Activated CD4-positive, alpha-beta T cell treated with anti-CD3 and anti-CD28 coated beads for 36 hours (primary cell): ENCODE data around the gene HMOX2. TPM values are rescaled to one million over a fixed set of nuclear protein-coding genes. Genes with fewer than 3 reads are reported as not detected.

Experiments used
- ATAC-seq: fragments of 200-7000 bp; cut with Tn5 transposase; one replicate; pipeline ENCODE4 v1.10.0; 2021; ENCODE audit warnings: mild to moderate bottlenecking, moderate library complexity
- CTCF ChIA-PET: fragments of 350-600 bp; sonication (Branson Sonifier 250); formaldehyde crosslinking; loops from one replicate; lab custom pipeline; 2021; ENCODE audit warnings: antibody characterized with exemption; lab: Charles Lee
- POLR2A ChIA-PET: fragments of 350-600 bp; sonication (Branson Sonifier 250); formaldehyde crosslinking; loops from one replicate; lab custom pipeline; 2021; ENCODE audit warnings: antibody characterized with exemption, inconsistent platforms; lab: Charles Lee
- DNase-seq: peaks from one replicate; pipeline ENCODE4 v3.0.0-alpha.2; 2020
- H3K27ac Mint-ChIP-seq: one replicate; pipeline ENCODE4 v1.8.0; 2021; ENCODE audit warnings: mixed read lengths
- H3K27me3 Mint-ChIP-seq: one replicate; pipeline ENCODE4 v1.8.0; 2021; ENCODE audit warnings: mixed read lengths
- H3K36me3 Mint-ChIP-seq: one replicate; pipeline ENCODE4 v1.8.0; 2021; ENCODE audit warnings: low read depth, mixed read lengths
- H3K4me1 Mint-ChIP-seq: one replicate; pipeline ENCODE4 v1.8.0; 2021; ENCODE audit warnings: mixed read lengths
- H3K4me3 Mint-ChIP-seq: one replicate; pipeline ENCODE4 v1.8.0; 2021; ENCODE audit warnings: mild to moderate bottlenecking, moderate library complexity, mixed read lengths
- H3K9me3 Mint-ChIP-seq: one replicate; pipeline ENCODE4 v1.8.0; 2021; ENCODE audit warnings: low read depth, mixed read lengths
- intact Hi-C, 2 experiments: fragments of 100-400 bp; cut with DNase I in 1 of 2; cut with micrococcal nuclease in 1 of 2; formaldehyde crosslinking; loops; one replicate each; pipeline versions ENCODE4 v1.14.2 to v1.15.1; 2022 to 2024; cut with DNase I, micrococcal nuclease
- total RNA-seq, 2 experiments: library from RNA; stranded (reverse); gene quantifications; one replicate each; pipeline ENCODE4 v1.2.3, GENCODE V29; 2021

The HMOX2 gene
- total RNA-seq, 2 experiments from 2014 or later = 67.7 to 80.2 TPM

- POLR2A ChIA-PET = interaction anchor here (0.6 to 1.2 kb wide), 2 partner anchors 18 to 28 kb away, joined by 3 read pairs; no protein-coding TSS in a partner anchor
- Mint-ChIP-seq H3K4me1 (peaks cover 84% of the 10 kb centered on the region), H3K27me3 (no peaks in the 10 kb centered on the region), H3K9me3 (no peaks in the 10 kb centered on the region), H3K27ac (peak overlapping the region; percentile 65), H3K36me3 (peaks cover 18% of the 10 kb centered on the region), H3K4me3 (no peak overlapping the region)
- CTCF ChIA-PET = interaction anchor here (0.7 to 4.6 kb wide), 10 partner anchors 9 to 169 kb away, joined by 3 to 33 read pairs (median 6); no protein-coding TSS in a partner anchor
- DNase-seq (no peak), ATAC-seq (no peak)
- intact Hi-C loops = loop anchor here in 1 of 2 experiments (5.0 kb wide), 1 partner anchor 36 kb away; the partner anchor contains the start of gene CDIP1
Observed at GRCh38 chr16:4501071-4501478, 24.9 kb downstream of the HMOX2 start.

- Mint-ChIP-seq H3K27ac (peak overlapping the region; percentile 81), H3K27me3 (no peaks in the 10 kb centered on the region), H3K4me1 (peaks cover 56% of the 10 kb centered on the region), H3K4me3 (peak overlapping the region; percentile 62), H3K36me3 (peaks cover 39% of the 10 kb centered on the region), H3K9me3 (no peaks in the 10 kb centered on the region)
- ATAC-seq (peak; percentile 90), DNase-seq (peak; percentile 84)
- CTCF ChIA-PET = interaction anchor here (0.6 to 6.0 kb wide), 27 partner anchors 9 to 195 kb away, joined by 3 to 77 read pairs (median 5); partner anchors contain the start of genes C16orf96, CDIP1, HMOX2 and MGRN1
- intact Hi-C loops = loop anchor here (1.0 to 5.0 kb wide), 4 partner anchors 43 to 452 kb away; partner anchors contain the start of genes MGRN1 (in 1 of the 2) and SEC14L5 (in 1 of the 2)
- POLR2A ChIA-PET = interaction anchor here (0.5 to 1.3 kb wide), 7 partner anchors 18 to 426 kb away, joined by 3 to 5 read pairs (median 3); partner anchors contain the start of genes HMOX2 and NMRAL1
Observed at GRCh38 chr16:4505356-4506147, 29.4 kb downstream of the HMOX2 start.

- Mint-ChIP-seq H3K4me3 (no peak overlapping the region), H3K27ac (peak overlapping the region; percentile 81), H3K4me1 (peaks cover 48% of the 10 kb centered on the region), H3K9me3 (no peaks in the 10 kb centered on the region), H3K36me3 (peaks cover 45% of the 10 kb centered on the region), H3K27me3 (no peaks in the 10 kb centered on the region)
- CTCF ChIA-PET = interaction anchor here (0.7 to 6.0 kb wide), 26 partner anchors 9 to 181 kb away, joined by 3 to 77 read pairs (median 6); partner anchors contain the start of genes C16orf96, CDIP1, HMOX2 and MGRN1
- intact Hi-C loops = loop anchor here (1.0 to 5.0 kb wide), 4 partner anchors 42 to 451 kb away; partner anchors contain the start of genes MGRN1 (in 1 of the 2) and SEC14L5 (in 1 of the 2)
- DNase-seq (peak; percentile 75), ATAC-seq (peak; percentile 72)
- POLR2A ChIA-PET = no interaction called here
Observed at GRCh38 chr16:4506450-4506849, 30.3 kb downstream of the HMOX2 start.

GRCh38 chr16:4507588-4508345, 31.6 kb downstream of the HMOX2 start:
- no peaks in the 10 kb centered on the region for H3K27me3 Mint-ChIP-seq
- no peaks in the 10 kb centered on the region for H3K9me3 Mint-ChIP-seq
- DNase-seq = no peak
- ATAC-seq = no peak
- no peak overlapping the region for H3K27ac Mint-ChIP-seq
- no peak overlapping the region for H3K4me3 Mint-ChIP-seq
- peaks cover 52% of the 10 kb centered on the region for H3K36me3 Mint-ChIP-seq
- CTCF ChIA-PET = interaction anchor here (0.6 to 6.0 kb wide), 19 partner anchors 9 to 117 kb away, joined by 3 to 77 read pairs (median 6); partner anchors contain the start of genes CDIP1, HMOX2 and MGRN1
- H3K4me1 Mint-ChIP-seq = peaks cover 41% of the 10 kb centered on the region
- POLR2A ChIA-PET = interaction anchor here (0.6 to 1.3 kb wide), 4 partner anchors 8 to 138 kb away, joined by 3 to 7 read pairs (median 4); no protein-coding TSS in a partner anchor
- intact Hi-C loops = loop anchor here in 1 of 2 experiments (5.0 kb wide), 1 partner anchor 450 kb away; the partner anchor contains the start of gene SEC14L5

- H3K27ac Mint-ChIP-seq = no peak overlapping the region
- DNase-seq (no peak), ATAC-seq (no peak)
- H3K9me3 Mint-ChIP-seq = no peaks in the 10 kb centered on the region
- no peaks in the 10 kb centered on the region for H3K27me3 Mint-ChIP-seq
- H3K4me3 Mint-ChIP-seq = no peak overlapping the region
- ChIA-PET CTCF (interaction anchor here (0.6 to 6.0 kb wide), 7 partner anchors 10 to 116 kb away, joined by 3 to 77 read pairs (median 6); partner anchors contain the start of gene MGRN1), POLR2A (interaction anchor here (1.3 kb wide), 1 partner anchor 9 kb away, joined by 7 read pairs; no protein-coding TSS in a partner anchor)
- intact Hi-C loops = loop anchor here in 1 of 2 experiments (5.0 kb wide), 1 partner anchor 448 kb away; the partner anchor contains the start of gene SEC14L5
- H3K36me3 Mint-ChIP-seq = peaks cover 56% of the 10 kb centered on the region
- H3K4me1 Mint-ChIP-seq = peaks cover 39% of the 10 kb centered on the region
Observed at GRCh38 chr16:4508806-4509205, 32.6 kb downstream of the HMOX2 start.

- intact Hi-C loops = loop anchor here in 1 of 2 experiments (5.0 kb wide), 1 partner anchor 448 kb away; the partner anchor contains the start of gene SEC14L5
- DNase-seq (no peak), ATAC-seq (no peak)
- no peaks in the 10 kb centered on the region for H3K27me3 Mint-ChIP-seq
- H3K4me3 Mint-ChIP-seq = no peak overlapping the region
- H3K27ac Mint-ChIP-seq = no peak overlapping the region
- ChIA-PET POLR2A (interaction anchor here (0.7 to 1.3 kb wide), 2 partner anchors 9 to 293 kb away, joined by 3 to 7 read pairs; partner anchors contain the start of gene ROGDI), CTCF (interaction anchor here (0.6 to 6.0 kb wide), 6 partner anchors 9 to 208 kb away, joined by 3 to 77 read pairs (median 7); partner anchors contain the start of gene MGRN1)
- peaks cover 42% of the 10 kb centered on the region for H3K4me1 Mint-ChIP-seq
- peaks cover 56% of the 10 kb centered on the region for H3K36me3 Mint-ChIP-seq
- no peaks in the 10 kb centered on the region for H3K9me3 Mint-ChIP-seq
Observed at GRCh38 chr16:4509420-4509819, 33.2 kb downstream of the HMOX2 start.

- peaks cover 56% of the 10 kb centered on the region for H3K36me3 Mint-ChIP-seq
- H3K27me3 Mint-ChIP-seq = no peaks in the 10 kb centered on the region
- no peaks in the 10 kb centered on the region for H3K9me3 Mint-ChIP-seq
- ATAC-seq = no peak
- POLR2A ChIA-PET = interaction anchor here (0.7 kb wide), 1 partner anchor 292 kb away, joined by 3 read pairs; the partner anchor contains the start of gene ROGDI
- CTCF ChIA-PET = interaction anchor here (0.6 to 1.5 kb wide), 4 partner anchors 10 to 207 kb away, joined by 3 to 10 read pairs (median 6); no protein-coding TSS in a partner anchor
- intact Hi-C loops = no loop called here
- no peak for DNase-seq
- peaks cover 44% of the 10 kb centered on the region for H3K4me1 Mint-ChIP-seq
- H3K4me3 Mint-ChIP-seq = no peak overlapping the region
- H3K27ac Mint-ChIP-seq = peak overlapping the region; percentile 70
Observed at GRCh38 chr16:4510131-4510530, 33.9 kb downstream of the HMOX2 start.

GRCh38 chr16:4510747-4511426, 34.7 kb downstream of the HMOX2 start:
- Mint-ChIP-seq H3K9me3 (no peaks in the 10 kb centered on the region), H3K27me3 (no peaks in the 10 kb centered on the region), H3K4me3 (no peak overlapping the region), H3K36me3 (peaks cover 56% of the 10 kb centered on the region), H3K27ac (no peak overlapping the region), H3K4me1 (peaks cover 44% of the 10 kb centered on the region)
- POLR2A ChIA-PET = no interaction called here
- ATAC-seq = no peak
- DNase-seq = no peak
- CTCF ChIA-PET = interaction anchor here (0.6 to 1.5 kb wide), 4 partner anchors 10 to 74 kb away, joined by 3 to 10 read pairs (median 6); no protein-coding TSS in a partner anchor
- intact Hi-C loops = no loop called here

GRCh38 chr16:4511441-4512082, 35.4 kb downstream of the HMOX2 start:
- Mint-ChIP-seq H3K36me3 (peaks cover 50% of the 10 kb centered on the region), H3K9me3 (no peaks in the 10 kb centered on the region), H3K27ac (no peak overlapping the region), H3K4me1 (peaks cover 41% of the 10 kb centered on the region), H3K27me3 (no peaks in the 10 kb centered on the region), H3K4me3 (no peak overlapping the region)
- peak; percentile 52 for DNase-seq
- intact Hi-C loops = no loop called here
- ATAC-seq = peak; percentile 25
- CTCF ChIA-PET = interaction anchor here (0.5 to 1.4 kb wide), 3 partner anchors 23 to 95 kb away, joined by 3 to 5 read pairs (median 4); no protein-coding TSS in a partner anchor
- POLR2A ChIA-PET = no interaction called here
